HEK293 (cell line): ENCODE results near the gene GNA12.
A peak's percentile ranks its signal among the peaks of the same experiment; 100 is the strongest.

ENCODE experiments used
- CTCF ChIA-PET: fragments of 350-600 bp; formaldehyde crosslinking; extraction: SDS; loops from one replicate; lab custom pipeline; 2021; ENCODE audit warnings: antibody characterized with exemption; lab: Yijun Ruan, JAX
- POLR2A ChIA-PET: fragments of 300-600 bp; formaldehyde crosslinking; extraction: SDS; loops from one replicate; lab custom pipeline; 2020; ENCODE audit warnings: antibody characterized with exemption, inconsistent platforms; lab: Yijun Ruan, JAX
- H3K27ac ChIP-seq: fragments of 200-500 bp; sonication (Bioruptor generic); 2 replicates; pipeline ENCODE4 v1.5.1; 2014; ENCODE audit warnings: low read depth, low read length, control low read depth, inconsistent platforms; ENCODE audit errors: extremely low read depth
- H3K36me3 ChIP-seq, 2 experiments: fragments of 200-500 bp in 1 of 2; sonication (Bioruptor generic) in 1 of 2; 1 replicate in 1 of 2; 2 replicates in 1 of 2; pipeline ENCODE4 v1.5.1; 2014 to 2017; ENCODE audit warnings: inconsistent platforms in 2 of 2, low read length in 2 of 2; ENCODE audit not compliant: control insufficient read depth in 2 of 2, insufficient read depth in 1 of 2
- H3K4me1 ChIP-seq: fragments of 200-500 bp; sonication (Bioruptor generic); 2 replicates; pipeline ENCODE4 v1.5.1; 2014; ENCODE audit warnings: mild to moderate bottlenecking, low read length, inconsistent platforms; ENCODE audit not compliant: control insufficient read depth, insufficient read depth
- H3K4me3 ChIP-seq: 2 replicates; pipeline ENCODE4 v1.5.1; 2011; ENCODE audit warnings: low read depth, mild to moderate bottlenecking, control low read depth, low read length, moderate library complexity
- H3K9me3 ChIP-seq: fragments of 200-500 bp; sonication (Bioruptor generic); 2 replicates; pipeline ENCODE4 v1.5.1; 2014; ENCODE audit warnings: low read depth, low read length, inconsistent platforms; ENCODE audit not compliant: control insufficient read depth, insufficient read depth
- BCL11B ChIP-seq: fragments of 450-650 bp; formaldehyde crosslinking; IDR thresholded peaks from 2 replicates; pipeline ENCODE4 v1.5.1; 2016; ENCODE audit warnings: low read depth, missing biosample characterization, missing genetic modification characterization
- FEZF1 ChIP-seq: fragments of 450-650 bp; formaldehyde crosslinking; IDR thresholded peaks from 2 replicates; pipeline ENCODE4 v1.5.1; 2016; ENCODE audit warnings: missing biosample characterization, missing genetic modification characterization
- MYNN ChIP-seq: fragments of 450-650 bp; formaldehyde crosslinking; IDR thresholded peaks from 2 replicates; pipeline ENCODE4 v1.5.1; 2016; ENCODE audit warnings: missing biosample characterization, missing genetic modification characterization, borderline replicate concordance
- SALL2 ChIP-seq: fragments of 450-650 bp; formaldehyde crosslinking; IDR thresholded peaks from 2 replicates; pipeline ENCODE4 v1.5.0; 2017; ENCODE audit warnings: missing biosample characterization, mild to moderate bottlenecking, missing genetic modification characterization, borderline replicate concordance
- TRIM28 ChIP-seq: IDR thresholded peaks from 2 replicates; pipeline ENCODE4 v1.6.1; 2011; ENCODE audit warnings: low read length, control low read depth, borderline replicate concordance
- ZNF112 ChIP-seq: fragments of 450-650 bp; formaldehyde crosslinking; IDR thresholded peaks from 2 replicates; pipeline ENCODE4 v1.5.0; 2017; ENCODE audit warnings: missing biosample characterization, missing genetic modification characterization
- ZNF175 ChIP-seq: fragments of 450-650 bp; formaldehyde crosslinking; IDR thresholded peaks from 2 replicates; pipeline ENCODE4 v1.5.1; 2016; ENCODE audit warnings: missing biosample characterization, missing genetic modification characterization
- ZNF223 ChIP-seq: fragments of 450-650 bp; formaldehyde crosslinking; IDR thresholded peaks from 2 replicates; pipeline ENCODE4 v1.5.1; 2016; ENCODE audit warnings: missing biosample characterization, missing genetic modification characterization
- ZNF843 ChIP-seq: fragments of 450-650 bp; formaldehyde crosslinking; IDR thresholded peaks from 2 replicates; pipeline ENCODE4 v1.5.1; 2016; ENCODE audit warnings: missing biosample characterization, missing genetic modification characterization
- TF ChIP-seq, protein P1 (sequence below): fragments of 450-650 bp; formaldehyde crosslinking; IDR thresholded peaks from 2 replicates; pipeline ENCODE4; 2016; ENCODE audit warnings: missing biosample characterization, missing genetic modification characterization
- TF ChIP-seq, protein P2 (sequence below): fragments of 450-650 bp; formaldehyde crosslinking; IDR thresholded peaks from 2 replicates; pipeline ENCODE4 v1.5.1; 2017; ENCODE audit warnings: missing biosample characterization, missing genetic modification characterization
- TF ChIP-seq, protein P3 (sequence below): fragments of 450-650 bp; formaldehyde crosslinking; IDR thresholded peaks from 2 replicates; pipeline ENCODE4 v1.5.1; 2016; ENCODE audit warnings: missing biosample characterization, missing genetic modification characterization

The GNA12 gene

DNA sequence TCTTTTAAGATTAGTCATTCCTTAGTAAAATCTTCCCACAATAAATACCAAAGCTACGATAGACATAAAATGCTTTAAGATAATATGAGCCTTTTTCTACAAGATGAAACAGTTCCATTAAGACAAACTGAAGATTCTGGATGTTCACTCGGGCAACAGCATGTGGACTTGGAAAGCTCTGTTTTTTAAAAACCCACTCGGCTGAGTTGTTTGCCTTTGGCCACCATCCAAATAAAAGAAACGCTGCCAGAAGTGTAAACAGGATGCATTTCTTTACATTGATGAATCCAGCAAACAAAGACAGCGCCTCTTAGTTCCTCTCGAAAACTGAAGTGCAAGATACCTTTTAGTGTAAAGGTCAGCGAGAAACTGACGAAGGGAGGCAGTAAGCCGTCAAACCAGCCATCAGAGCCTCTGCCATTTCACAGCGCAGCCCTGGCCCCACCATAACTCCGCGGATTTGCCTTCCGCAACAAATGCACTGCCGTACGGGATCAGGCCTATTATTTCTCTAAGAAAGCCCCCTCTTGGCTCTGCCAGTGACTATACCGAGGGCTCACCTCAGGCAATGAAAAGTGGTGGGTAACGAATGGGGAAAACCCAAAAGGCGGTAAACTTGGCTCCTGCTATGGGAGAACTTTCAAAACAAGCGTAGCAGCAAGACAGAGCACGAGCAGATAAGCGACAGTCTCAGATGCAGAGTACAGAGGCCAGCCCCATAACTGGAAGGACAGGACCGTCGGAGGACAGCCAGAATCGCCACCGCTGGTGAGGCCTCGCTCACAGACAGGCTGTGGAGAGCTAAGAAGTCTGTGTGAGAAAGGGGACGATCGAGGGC lies 41.4 kb downstream of the GNA12 start:
- TF ChIP-seq, protein P1, sequence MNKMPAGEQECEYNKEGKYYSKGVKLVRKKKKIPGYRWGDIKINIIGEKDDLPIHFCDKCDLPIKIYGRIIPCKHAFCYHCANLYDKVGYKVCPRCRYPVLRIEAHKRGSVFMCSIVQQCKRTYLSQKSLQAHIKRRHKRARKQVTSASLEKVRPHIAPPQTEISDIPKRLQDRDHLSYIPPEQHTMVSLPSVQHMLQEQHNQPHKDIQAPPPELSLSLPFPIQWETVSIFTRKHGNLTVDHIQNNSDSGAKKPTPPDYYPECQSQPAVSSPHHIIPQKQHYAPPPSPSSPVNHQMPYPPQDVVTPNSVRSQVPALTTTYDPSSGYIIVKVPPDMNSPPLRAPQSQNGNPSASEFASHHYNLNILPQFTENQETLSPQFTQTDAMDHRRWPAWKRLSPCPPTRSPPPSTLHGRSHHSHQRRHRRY: no peak
- TF ChIP-seq ZNF112 (tag by site-specific recombination): no peak
- TF ChIP-seq, protein P2, sequence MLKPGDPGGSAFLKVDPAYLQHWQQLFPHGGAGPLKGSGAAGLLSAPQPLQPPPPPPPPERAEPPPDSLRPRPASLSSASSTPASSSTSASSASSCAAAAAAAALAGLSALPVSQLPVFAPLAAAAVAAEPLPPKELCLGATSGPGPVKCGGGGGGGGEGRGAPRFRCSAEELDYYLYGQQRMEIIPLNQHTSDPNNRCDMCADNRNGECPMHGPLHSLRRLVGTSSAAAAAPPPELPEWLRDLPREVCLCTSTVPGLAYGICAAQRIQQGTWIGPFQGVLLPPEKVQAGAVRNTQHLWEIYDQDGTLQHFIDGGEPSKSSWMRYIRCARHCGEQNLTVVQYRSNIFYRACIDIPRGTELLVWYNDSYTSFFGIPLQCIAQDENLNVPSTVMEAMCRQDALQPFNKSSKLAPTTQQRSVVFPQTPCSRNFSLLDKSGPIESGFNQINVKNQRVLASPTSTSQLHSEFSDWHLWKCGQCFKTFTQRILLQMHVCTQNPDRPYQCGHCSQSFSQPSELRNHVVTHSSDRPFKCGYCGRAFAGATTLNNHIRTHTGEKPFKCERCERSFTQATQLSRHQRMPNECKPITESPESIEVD (tag by site-specific recombination): 0 out of 2 replicates have a peak, but pooled peaks have one; percentile 5
- TF ChIP-seq TRIM28: peak; percentile 70; the same call in 1 of the 2 replicates
- peak; percentile 58 for TF ChIP-seq FEZF1 (tag by site-specific recombination)
- no peaks in the 10 kb centered on the region for H3K36me3 ChIP-seq
- no peaks in the 10 kb centered on the region for H3K9me3 ChIP-seq
- ChIA-PET CTCF (interaction anchor here (1.2 to 1.6 kb wide), 2 partner anchors 21 to 62 kb away, joined by 3 to 6 read pairs; no protein-coding TSS in a partner anchor), POLR2A (interaction anchor here (0.7 kb wide), 1 partner anchor 499 kb away, joined by 4 read pairs; no protein-coding TSS in a partner anchor)
- no peak overlapping the region for H3K4me3 ChIP-seq
- H3K27ac ChIP-seq: peak overlapping the region; percentile 40; the same call in 1 of the 2 replicates
- peaks cover 22% of the 10 kb centered on the region for H3K4me1 ChIP-seq

DNA sequence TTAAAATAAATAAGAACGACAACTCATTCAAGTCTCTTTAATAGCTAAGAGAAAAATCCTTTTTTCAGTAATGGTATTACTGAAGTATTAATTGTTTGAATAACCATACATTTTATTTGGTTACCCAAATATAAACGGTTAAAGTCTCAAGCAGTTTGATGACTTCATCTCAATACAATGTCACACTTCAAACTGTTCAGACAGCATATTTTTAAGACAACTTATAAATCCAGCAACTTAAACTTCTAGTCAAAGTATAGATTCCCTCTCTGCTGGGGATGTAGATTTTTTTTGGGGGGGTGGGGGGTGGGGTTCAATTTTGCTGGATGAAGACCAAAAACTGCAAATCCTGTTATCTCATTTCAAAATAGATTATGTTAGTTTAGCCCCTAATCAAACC lies 42.0 kb downstream of the GNA12 start:
- H3K36me3 ChIP-seq: no peaks in the 10 kb centered on the region
- TF ChIP-seq, protein P1: no peak
- TF ChIP-seq BCL11B (tag by site-specific recombination): no peak
- TF ChIP-seq SALL2 (tag by site-specific recombination): no peak
- no peak for TF ChIP-seq ZNF175 (tag by site-specific recombination)
- TF ChIP-seq MYNN: no peak
- TF ChIP-seq, protein P3, sequence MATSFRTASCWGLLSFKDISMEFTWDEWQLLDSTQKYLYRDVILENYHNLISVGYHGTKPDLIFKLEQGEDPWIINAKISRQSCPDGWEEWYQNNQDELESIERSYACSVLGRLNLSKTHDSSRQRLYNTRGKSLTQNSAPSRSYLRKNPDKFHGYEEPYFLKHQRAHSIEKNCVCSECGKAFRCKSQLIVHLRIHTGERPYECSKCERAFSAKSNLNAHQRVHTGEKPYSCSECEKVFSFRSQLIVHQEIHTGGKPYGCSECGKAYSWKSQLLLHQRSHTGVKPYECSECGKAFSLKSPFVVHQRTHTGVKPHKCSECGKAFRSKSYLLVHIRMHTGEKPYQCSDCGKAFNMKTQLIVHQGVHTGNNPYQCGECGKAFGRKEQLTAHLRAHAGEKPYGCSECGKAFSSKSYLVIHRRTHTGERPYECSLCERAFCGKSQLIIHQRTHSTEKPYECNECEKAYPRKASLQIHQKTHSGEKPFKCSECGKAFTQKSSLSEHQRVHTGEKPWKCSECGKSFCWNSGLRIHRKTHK (tag by site-specific recombination): no peak
- no peak for TF ChIP-seq ZNF223
- TF ChIP-seq ZNF843 (tag by site-specific recombination): no peak
- TF ChIP-seq, protein P2 (tag by site-specific recombination): 0 out of 2 replicates have a peak, but pooled peaks have one; percentile 15
- TF ChIP-seq, all 188 proteins: peak for 1
- peaks cover 19% of the 10 kb centered on the region for H3K4me1 ChIP-seq
- ChIA-PET CTCF (interaction anchor here (0.7 to 1.2 kb wide), 2 partner anchors 20 to 120 kb away, joined by 3 to 6 read pairs; no protein-coding TSS in a partner anchor), POLR2A (interaction anchor here (0.7 kb wide), 1 partner anchor 500 kb away, joined by 4 read pairs; no protein-coding TSS in a partner anchor)
- no peak overlapping the region for H3K27ac ChIP-seq
- no peaks in the 10 kb centered on the region for H3K9me3 ChIP-seq
- H3K4me3 ChIP-seq: no peak overlapping the region
